Gastroesophageal sphincter (tissue), 4 donors: ENCODE data around the gene KCNMA1. TPM values are rescaled to one million over a fixed set of nuclear protein-coding genes. Genes with fewer than 3 reads are reported as not detected.
"Not testable (repeated sequence)": the region's sequence is repeated elsewhere in the genome, so short reads cannot be mapped to it uniquely, and the experiment has no call there.

ENCODE experiments used
- ATAC-seq: fragments of 150-250 bp; one replicate; pipeline ENCODE4 v1.9.1; 2016; ENCODE audit warnings: mild to moderate bottlenecking, moderate library complexity
- H3K27ac ChIP-seq, 4 donors: fragments of 200-600 bp; sonication (generic) in 3 of 4; 1 replicate in 3 of 4; 2 replicates in 1 of 4; pipeline ENCODE4 v1.5.1; 2016 to 2019
- H3K27me3 ChIP-seq: fragments of 200-600 bp; sonication (generic); one replicate; pipeline ENCODE4 v1.5.1; 2019
- H3K36me3 ChIP-seq, 2 donors: fragments of 200-600 bp; sonication (generic); one replicate each; pipeline ENCODE4 v1.5.1; 2019; ENCODE audit warnings: control low read depth in 1 of 2
- H3K4me1 ChIP-seq, 3 donors: fragments of 200-600 bp; sonication (generic); 1 replicate in 2 of 3; 2 replicates in 1 of 3; pipeline ENCODE4 v1.5.1; 2016 to 2019; ENCODE audit warnings: control low read depth in 2 of 3
- H3K4me3 ChIP-seq, 2 donors: fragments of 200-600 bp; sonication (generic); one replicate each; pipeline ENCODE4 v1.5.1; 2019; ENCODE audit warnings: mild to moderate bottlenecking in 1 of 2, moderate library complexity in 1 of 2
- H3K9me3 ChIP-seq, 3 donors: fragments of 200-600 bp; sonication (generic); one replicate each; pipeline ENCODE4 v1.5.1; 2017 to 2019; ENCODE audit warnings: control low read depth in 2 of 3
- EP300 ChIP-seq: sonication (generic); formaldehyde crosslinking; IDR thresholded peaks from one replicate; pipeline ENCODE4 v1.6.1; 2017; ENCODE audit warnings: antibody characterized with exemption, mild to moderate bottlenecking
- POLR2A ChIP-seq, 2 donors: fragments of 450-650 bp; IDR thresholded peaks; one replicate each; pipeline ENCODE4 v1.6.1; 2017; ENCODE audit warnings: antibody characterized with exemption in 2 of 2, mild to moderate bottlenecking in 2 of 2, moderate library complexity in 1 of 2
- POLR2AphosphoS5 ChIP-seq: sonication (generic); formaldehyde crosslinking; IDR thresholded peaks from one replicate; pipeline ENCODE4 v1.6.1; 2017; ENCODE audit warnings: antibody characterized with exemption
- WGBS, 2 donors: methylation state at CpG; one replicate each; pipeline ENCODE4 v1.1.5; 2018; ENCODE audit warnings: low coverage in 1 of 2; 5-methylcytosine and 5-hydroxymethylcytosine counted together
- total RNA-seq, 4 donors: library from RNA; depleted of rRNA; stranded (reverse); fragments of >200 nt; gene quantifications; one replicate each; pipeline ENCODE4 v1.1.0, GENCODE V29; 2016
- TF ChIP-seq, protein P1 (sequence below), 4 experiments: fragments of 200-600 bp in 2 of 4; fragments of 450-650 bp in 2 of 4; sonication (generic) in 1 of 4; IDR thresholded peaks; one replicate each; pipeline ENCODE4 v1.5.1; 2017 to 2019; ENCODE audit warnings: antibody characterized with exemption in 4 of 4, mild to moderate bottlenecking in 2 of 4, moderate library complexity in 2 of 4

KCNMA1 gene
- total RNA-seq, 4 donors from 2014 or later, result 168 to 389 (median 323) TPM

DNA sequence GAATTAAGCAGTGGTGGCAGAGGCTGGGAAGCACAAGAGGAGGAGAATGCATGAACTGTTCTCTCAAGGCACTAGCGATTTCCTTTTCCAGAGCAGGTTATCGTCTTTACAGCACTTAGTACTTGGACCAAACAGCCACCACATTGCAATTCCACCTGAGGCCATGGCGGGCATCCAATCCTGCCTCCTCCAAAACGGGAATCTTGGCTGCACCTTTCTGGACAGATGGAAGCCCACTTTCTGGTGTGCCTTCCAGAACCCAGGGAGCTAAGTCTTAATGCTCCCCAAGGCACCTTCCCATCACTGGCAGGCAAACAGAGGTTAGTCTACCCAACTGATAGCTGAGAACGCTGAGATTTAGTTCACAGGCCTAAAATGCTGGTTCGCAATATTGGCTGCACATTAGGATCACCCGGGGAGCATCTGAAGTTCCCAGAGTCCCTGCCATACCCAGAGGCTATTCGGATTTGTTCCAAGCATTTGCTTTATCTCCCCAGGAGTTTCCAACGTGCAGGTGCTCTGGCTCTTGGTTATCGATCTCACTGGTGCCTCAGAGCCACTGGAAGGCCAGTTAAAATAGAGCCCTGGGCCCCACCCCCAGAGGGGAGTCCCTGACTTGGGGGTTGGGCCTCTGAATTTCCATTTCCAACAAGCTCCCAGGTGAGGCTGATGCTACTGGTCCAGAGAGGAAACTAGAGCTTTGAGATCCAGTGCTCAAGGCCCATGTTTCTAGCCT is 62.2 kb downstream of the KCNMA1 start:
- Histone ChIP-seq H3K27me3 (no peaks in the 10 kb centered on the region), H3K4me1 (peaks cover 5 to 68% (median 7%) of the 10 kb centered on the region in 3 donors), H3K4me3 (no peak overlapping the region), H3K27ac (peak overlapping the region; percentile 52 to 79 (median 78)), H3K36me3 (no peaks in the 10 kb centered on the region), H3K9me3 (no peaks in the 10 kb centered on the region)
- no peak for ATAC-seq
- TF ChIP-seq POLR2A (IDR thresholded peaks at IDR 0.05) (no peak), EP300 (no peak), POLR2AphosphoS5 (no peak)
- TF ChIP-seq, protein P1, sequence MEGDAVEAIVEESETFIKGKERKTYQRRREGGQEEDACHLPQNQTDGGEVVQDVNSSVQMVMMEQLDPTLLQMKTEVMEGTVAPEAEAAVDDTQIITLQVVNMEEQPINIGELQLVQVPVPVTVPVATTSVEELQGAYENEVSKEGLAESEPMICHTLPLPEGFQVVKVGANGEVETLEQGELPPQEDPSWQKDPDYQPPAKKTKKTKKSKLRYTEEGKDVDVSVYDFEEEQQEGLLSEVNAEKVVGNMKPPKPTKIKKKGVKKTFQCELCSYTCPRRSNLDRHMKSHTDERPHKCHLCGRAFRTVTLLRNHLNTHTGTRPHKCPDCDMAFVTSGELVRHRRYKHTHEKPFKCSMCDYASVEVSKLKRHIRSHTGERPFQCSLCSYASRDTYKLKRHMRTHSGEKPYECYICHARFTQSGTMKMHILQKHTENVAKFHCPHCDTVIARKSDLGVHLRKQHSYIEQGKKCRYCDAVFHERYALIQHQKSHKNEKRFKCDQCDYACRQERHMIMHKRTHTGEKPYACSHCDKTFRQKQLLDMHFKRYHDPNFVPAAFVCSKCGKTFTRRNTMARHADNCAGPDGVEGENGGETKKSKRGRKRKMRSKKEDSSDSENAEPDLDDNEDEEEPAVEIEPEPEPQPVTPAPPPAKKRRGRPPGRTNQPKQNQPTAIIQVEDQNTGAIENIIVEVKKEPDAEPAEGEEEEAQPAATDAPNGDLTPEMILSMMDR (IDR thresholded peaks at IDR 0.05), result no peak
- WGBS, 2 donors, result 65 to 86% methylated on average over 4 to 6 of the region's 10 CpGs

DNA sequence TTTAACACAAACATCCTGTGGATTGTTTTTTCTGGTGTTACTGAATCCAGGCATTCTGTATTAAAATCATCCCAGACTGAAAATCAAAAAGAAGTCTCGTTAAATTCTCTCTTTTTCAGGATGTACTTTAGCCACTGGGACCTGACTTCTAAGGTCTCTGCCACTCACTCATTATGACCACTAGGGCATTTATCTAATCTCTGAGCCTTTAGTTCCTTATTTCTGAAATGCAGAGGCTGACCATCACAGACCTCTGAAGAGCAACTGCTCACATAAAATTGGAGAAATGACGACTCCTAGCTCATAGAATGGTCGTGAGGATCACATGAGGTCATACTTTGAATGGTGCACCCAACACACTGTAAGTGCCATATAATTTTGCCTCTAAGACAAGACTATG is 63.2 kb downstream of the KCNMA1 start:
- Histone ChIP-seq H3K9me3 (no peaks in the 10 kb centered on the region), H3K4me1 (peaks cover 5 to 68% (median 7%) of the 10 kb centered on the region in 3 donors), H3K4me3 (no peak overlapping the region), H3K27ac (peak overlapping the region; percentile 11 to 79 (median 78)), H3K27me3 (no peaks in the 10 kb centered on the region), H3K36me3 (no peaks in the 10 kb centered on the region)
- TF ChIP-seq POLR2A (IDR thresholded peaks at IDR 0.05) (no peak), EP300 (no peak), POLR2AphosphoS5 (no peak)
- TF ChIP-seq, protein P1 (IDR thresholded peaks at IDR 0.05), result peak in 1 of 4 experiments; percentile 30
- 39 to 46% methylated on average over 3 of the region's 3 CpGs for WGBS, 2 donors
- ATAC-seq, result no peak

DNA sequence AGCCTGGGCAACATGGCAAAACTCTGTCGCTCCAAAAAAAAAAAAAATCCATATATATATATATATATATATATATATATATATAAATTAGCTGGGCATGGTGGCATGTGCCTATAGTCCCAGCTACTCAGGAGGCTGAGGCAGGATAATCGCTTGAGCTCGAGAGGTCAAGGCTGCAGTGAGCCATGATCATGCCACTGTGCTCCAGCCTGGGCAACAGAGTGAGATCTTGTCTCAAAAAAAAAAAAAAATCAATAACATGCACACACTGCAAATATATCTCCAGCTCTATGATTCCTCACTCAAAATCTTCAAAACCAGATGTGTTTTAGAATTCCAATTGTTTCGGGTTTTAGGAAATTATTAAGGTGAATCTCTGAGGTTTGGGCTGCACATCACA is 65.1 kb downstream of the KCNMA1 start:
- not testable (repeated sequence) for H3K4me3 ChIP-seq, H3K9me3 ChIP-seq, H3K27me3 ChIP-seq, H3K36me3 ChIP-seq, ATAC-seq
- H3K27ac ChIP-seq, result peak overlapping the region in 2 of 4 donors; percentile 79
- H3K4me1 ChIP-seq, result peaks cover 2 to 51% (median 7%) of the 10 kb centered on the region in 3 donors
- WGBS, 2 donors, result 80 to 88% methylated on average over 1 to 2 of the region's 4 CpGs

DNA sequence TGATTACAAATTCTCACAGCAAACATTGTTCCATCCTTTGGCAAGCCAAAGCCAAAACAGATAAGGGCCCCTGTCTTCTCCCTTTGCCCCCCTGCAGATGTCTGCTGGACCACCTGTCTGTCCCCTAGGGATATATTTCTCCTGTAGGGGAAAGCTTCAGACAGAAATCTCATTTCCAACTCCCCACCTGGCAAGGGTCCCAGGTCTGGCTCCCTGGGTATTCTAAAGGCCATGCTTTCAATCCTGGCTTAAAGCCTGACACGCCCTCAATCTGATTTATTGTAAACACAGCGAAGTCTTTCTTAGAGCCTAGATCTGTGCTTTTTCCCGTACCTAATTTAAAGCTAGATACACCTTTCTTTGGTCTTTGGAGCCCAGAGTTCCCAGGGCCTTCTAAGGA is 66.1 kb downstream of the KCNMA1 start:
- WGBS, 2 donors, result 25 to 67% methylated on average over 1 to 3 of the region's 3 CpGs
- H3K4me1 ChIP-seq, result peaks cover 2 to 53% (median 12%) of the 10 kb centered on the region in 3 donors
- no peak overlapping the region for H3K4me3 ChIP-seq
- H3K27me3 ChIP-seq, result no peaks in the 10 kb centered on the region
- no peaks in the 10 kb centered on the region for H3K9me3 ChIP-seq
- TF ChIP-seq EP300 (no peak), POLR2AphosphoS5 (peak; percentile 71), POLR2A (IDR thresholded peaks at IDR 0.05) (no peak)
- TF ChIP-seq, protein P1 (IDR thresholded peaks at IDR 0.05), result no peak
- no peak for ATAC-seq
- no peaks in the 10 kb centered on the region for H3K36me3 ChIP-seq
- H3K27ac ChIP-seq, result peak overlapping the region; percentile 57 to 79 (median 72)

DNA sequence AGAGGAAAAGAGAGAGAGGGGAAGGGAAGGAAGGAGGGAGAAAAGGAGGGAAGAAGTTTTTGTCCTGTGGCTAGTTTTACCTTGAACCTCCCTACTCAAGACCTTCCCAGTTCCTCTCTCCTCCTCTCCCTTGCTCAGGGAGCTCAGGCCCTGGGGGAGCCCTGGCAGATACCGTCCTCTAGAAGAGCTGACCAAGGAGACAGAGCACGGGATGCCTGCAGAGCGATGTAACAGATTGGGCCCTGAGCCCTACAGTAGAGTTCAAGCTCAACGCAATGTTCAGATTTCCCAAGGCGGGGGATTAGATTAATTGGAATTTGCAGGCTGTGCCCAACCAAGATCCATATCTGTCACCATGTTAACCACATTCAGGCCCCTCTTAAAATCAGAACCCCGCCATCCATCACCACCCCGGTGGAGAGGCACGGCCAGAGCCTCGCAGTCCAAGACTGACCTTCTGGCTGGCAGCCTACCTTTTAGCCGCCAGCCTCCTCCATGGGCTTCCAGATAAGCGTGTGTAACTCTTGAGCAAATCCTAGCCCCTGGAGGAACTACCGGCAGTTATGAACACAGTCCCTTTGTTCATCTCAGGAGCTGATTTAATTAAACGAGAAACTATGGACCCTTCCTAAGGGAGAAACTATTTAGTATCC is 70.6 kb downstream of the KCNMA1 start:
- H3K4me1 ChIP-seq, result peaks cover 23 to 64% (median 23%) of the 10 kb centered on the region in 3 donors

More for the DNA sequence above, 70.6 kb downstream of the KCNMA1 start:
- no peak for ATAC-seq
- no peaks in the 10 kb centered on the region for H3K9me3 ChIP-seq
- H3K36me3 ChIP-seq, result no peaks in the 10 kb centered on the region
- no peak overlapping the region for H3K4me3 ChIP-seq
- no peaks in the 10 kb centered on the region for H3K27me3 ChIP-seq
- 0 to 92% methylated on average over 1 to 4 of the region's 13 CpGs for WGBS, 2 donors
- no peak for TF ChIP-seq POLR2AphosphoS5
- TF ChIP-seq POLR2A (IDR thresholded peaks at IDR 0.05), result no peak
- TF ChIP-seq, protein P1 (IDR thresholded peaks at IDR 0.05), result no peak
- no peak for TF ChIP-seq EP300
- peak overlapping the region in 3 of 4 donors; percentile 49 to 82 (median 81) for H3K27ac ChIP-seq
